ENCODE measurements around the gene MORN5.

GRCh38 chr9:122197426-122197825 is 37.7 kb downstream of the MORN5 start:
- TF ChIP-seq POLR2AphosphoS5 (IDR thresholded peaks at IDR 0.05) (no peak), POLR2A (IDR thresholded peaks at IDR 0.05) (no peak)
- TF ChIP-seq, protein P1, sequence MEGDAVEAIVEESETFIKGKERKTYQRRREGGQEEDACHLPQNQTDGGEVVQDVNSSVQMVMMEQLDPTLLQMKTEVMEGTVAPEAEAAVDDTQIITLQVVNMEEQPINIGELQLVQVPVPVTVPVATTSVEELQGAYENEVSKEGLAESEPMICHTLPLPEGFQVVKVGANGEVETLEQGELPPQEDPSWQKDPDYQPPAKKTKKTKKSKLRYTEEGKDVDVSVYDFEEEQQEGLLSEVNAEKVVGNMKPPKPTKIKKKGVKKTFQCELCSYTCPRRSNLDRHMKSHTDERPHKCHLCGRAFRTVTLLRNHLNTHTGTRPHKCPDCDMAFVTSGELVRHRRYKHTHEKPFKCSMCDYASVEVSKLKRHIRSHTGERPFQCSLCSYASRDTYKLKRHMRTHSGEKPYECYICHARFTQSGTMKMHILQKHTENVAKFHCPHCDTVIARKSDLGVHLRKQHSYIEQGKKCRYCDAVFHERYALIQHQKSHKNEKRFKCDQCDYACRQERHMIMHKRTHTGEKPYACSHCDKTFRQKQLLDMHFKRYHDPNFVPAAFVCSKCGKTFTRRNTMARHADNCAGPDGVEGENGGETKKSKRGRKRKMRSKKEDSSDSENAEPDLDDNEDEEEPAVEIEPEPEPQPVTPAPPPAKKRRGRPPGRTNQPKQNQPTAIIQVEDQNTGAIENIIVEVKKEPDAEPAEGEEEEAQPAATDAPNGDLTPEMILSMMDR (IDR thresholded peaks at IDR 0.05): no peak

Measured in breast epithelium (tissue), 3 donors.